Measurements from ENCODE around the gene KRTAP5-3.

Gene KRTAP5-3

GRCh38 chr11:1559111-1559951, 48.9 kb downstream of the KRTAP5-3 start:
- FAIRE-seq: no peak
- DNase-seq (ENCODE audit: insufficient read length, low spot score): no peak
- no peak for TF ChIP-seq CTCF (IDR thresholded peaks at IDR 0.05; ENCODE audit: insufficient read depth, missing control alignments)

DNA sequence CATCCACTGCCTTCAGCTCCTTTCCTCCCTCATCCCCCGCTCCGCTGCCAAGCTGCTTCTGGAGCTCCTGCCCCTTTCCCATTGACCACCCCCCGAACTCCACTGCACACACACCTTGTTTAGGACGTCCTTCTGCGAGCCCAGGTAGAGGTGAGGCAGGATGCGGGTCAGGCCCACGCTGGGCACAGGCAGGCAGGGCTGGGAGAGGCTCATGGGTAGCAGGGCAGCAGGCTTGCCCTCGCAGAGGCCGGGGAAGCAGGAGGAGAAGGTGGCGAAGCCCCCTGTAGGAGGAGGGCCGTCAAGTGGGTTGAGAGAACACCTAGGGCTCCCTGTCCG, 49.5 kb downstream of the KRTAP5-3 start:
- DNase-seq (ENCODE audit: insufficient read length, low spot score): no peak
- no peak for FAIRE-seq
- TF ChIP-seq CTCF (IDR thresholded peaks at IDR 0.05; ENCODE audit: insufficient read depth, missing control alignments): no peak

- no peak for TF ChIP-seq CTCF (IDR thresholded peaks at IDR 0.05; ENCODE audit: insufficient read depth, missing control alignments)
- DNase-seq (ENCODE audit: insufficient read length, low spot score) (no peak), FAIRE-seq (no peak)
Measured at GRCh38 chr11:1557904-1558774, 50.1 kb downstream of the KRTAP5-3 start.

Data from D721Med (cell line).